Measurements from ENCODE around the gene CCDC9B. TPM values are rescaled to one million over a fixed set of nuclear protein-coding genes. Genes with fewer than 3 reads are reported as not detected.

Gene CCDC9B
- 10 to 100 TPM; 43.9 to 97.2 (median 65.3) TPM for total RNA-seq
- polyA plus RNA-seq, result 10 to 100 TPM in 1 of 3 donors, 1 to 10 TPM in 2; 5.1 to 33.4 (median 7.8) TPM

DNA sequence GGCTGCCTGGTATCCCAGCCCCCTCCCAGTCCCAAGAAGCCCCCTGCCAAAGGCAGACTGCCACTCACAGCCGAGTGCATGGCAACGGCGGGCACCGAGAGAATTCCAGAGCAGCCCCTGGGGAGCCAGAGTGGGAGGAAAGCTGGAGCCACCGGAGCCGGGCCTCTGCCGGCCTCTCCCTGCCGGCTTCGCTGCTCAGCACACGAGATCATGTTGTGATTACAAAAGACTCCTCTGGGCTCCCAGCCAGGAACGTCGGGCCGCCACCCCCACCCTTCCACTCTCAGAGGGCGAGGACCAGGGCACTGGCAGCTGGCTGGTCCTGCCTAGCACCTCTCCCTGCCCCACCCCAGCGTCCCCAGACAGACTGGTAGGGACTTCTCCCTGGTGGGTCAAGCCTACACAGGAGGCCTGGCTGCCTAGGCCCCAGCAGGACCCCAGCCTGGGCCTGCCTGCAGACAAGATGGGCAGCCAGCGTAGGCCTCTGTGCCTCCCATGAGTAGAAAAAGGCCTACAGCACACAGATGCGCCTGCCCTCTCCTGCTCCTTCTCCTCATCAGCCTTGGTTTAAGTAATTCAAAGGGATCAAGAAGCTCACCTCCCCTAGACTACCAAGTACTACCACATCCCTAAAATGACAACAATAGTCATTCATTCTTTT, at the start of gene CCDC9B:
Gene CCDC9B (minus strand): TSS at position 200 of the 661 bp plus-strand sequence. CDS start 120 bp downstream, at position 80.
- Histone ChIP-seq H3K4me3 (peak within 1 kb of the TSS; percentile 59 to 68 (median 65)), H3K27ac (peak within 1 kb of the TSS; percentile 97 to 99 (median 99)), H3K9me3 (no peaks in the 10 kb centered on the region), H3K36me3 (peaks cover 7 to 15% (median 12%) of the 10 kb centered on the region in 4 donors), H3K27me3 (no peaks in the 10 kb centered on the region), H3K4me1 (peaks cover 0 to 92% (median 90%) of the 10 kb centered on the region in 4 donors)
- peak; percentile 98 for DNase-seq
- TF ChIP-seq, protein P1, sequence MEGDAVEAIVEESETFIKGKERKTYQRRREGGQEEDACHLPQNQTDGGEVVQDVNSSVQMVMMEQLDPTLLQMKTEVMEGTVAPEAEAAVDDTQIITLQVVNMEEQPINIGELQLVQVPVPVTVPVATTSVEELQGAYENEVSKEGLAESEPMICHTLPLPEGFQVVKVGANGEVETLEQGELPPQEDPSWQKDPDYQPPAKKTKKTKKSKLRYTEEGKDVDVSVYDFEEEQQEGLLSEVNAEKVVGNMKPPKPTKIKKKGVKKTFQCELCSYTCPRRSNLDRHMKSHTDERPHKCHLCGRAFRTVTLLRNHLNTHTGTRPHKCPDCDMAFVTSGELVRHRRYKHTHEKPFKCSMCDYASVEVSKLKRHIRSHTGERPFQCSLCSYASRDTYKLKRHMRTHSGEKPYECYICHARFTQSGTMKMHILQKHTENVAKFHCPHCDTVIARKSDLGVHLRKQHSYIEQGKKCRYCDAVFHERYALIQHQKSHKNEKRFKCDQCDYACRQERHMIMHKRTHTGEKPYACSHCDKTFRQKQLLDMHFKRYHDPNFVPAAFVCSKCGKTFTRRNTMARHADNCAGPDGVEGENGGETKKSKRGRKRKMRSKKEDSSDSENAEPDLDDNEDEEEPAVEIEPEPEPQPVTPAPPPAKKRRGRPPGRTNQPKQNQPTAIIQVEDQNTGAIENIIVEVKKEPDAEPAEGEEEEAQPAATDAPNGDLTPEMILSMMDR (IDR thresholded peaks at IDR 0.05), result no peak
- peak in 2 of 4 donors; percentile 42 to 43 for TF ChIP-seq EP300 (IDR thresholded peaks at IDR 0.05)
- TF ChIP-seq POLR2A (IDR thresholded peaks at IDR 0.05), result peak; percentile 96
- TF ChIP-seq POLR2AphosphoS5 (IDR thresholded peaks at IDR 0.05), result peak; percentile 94 to 95 (median 94)
- 11 to 36% methylated on average over 17 of the region's 17 CpGs for WGBS, 2 donors
- intact Hi-C loops (cut with DNase I), result no loop called here

DNA sequence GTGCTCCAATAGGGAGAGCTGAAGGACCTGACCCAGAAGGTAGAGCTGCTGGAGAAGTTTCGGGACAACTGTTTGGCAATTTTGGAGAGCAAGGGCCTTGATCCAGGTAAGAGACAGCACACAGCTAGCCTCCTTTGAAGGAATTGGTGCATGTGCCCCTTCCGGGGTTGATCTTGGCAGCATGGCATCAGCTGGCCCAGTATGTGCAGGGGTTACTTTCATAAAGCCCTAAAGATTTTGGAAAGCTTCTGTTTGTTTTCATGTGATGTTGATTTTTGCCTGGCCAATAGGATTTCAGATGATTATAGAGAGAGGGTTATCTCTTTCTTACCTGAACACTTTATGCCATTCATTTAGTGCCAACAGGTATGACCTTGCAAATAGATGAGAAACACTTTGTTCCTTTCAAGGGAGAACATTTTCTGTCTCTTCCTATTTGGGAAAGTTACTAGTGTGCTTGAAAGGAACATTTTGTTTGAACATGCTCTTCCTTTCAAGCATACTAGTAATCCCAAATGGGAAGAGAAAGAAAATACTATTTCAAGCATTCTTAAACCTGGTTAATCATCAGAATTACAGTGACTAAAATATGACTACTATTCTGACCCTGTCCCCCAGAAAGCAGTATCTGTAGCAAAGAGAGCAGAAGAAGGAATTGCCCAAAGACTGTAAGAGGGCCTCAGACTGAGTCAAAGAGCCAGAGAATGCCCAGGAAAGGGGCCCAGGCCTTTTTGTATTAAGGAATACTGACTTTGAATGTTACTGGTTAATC, 49.3 kb upstream of the CCDC9B start:
- no peaks in the 10 kb centered on the region for H3K4me1 ChIP-seq
- H3K4me3 ChIP-seq, result no peak overlapping the region
- H3K27ac ChIP-seq, result no peak overlapping the region
- H3K27me3 ChIP-seq, result no peaks in the 10 kb centered on the region
- TF ChIP-seq EP300 (IDR thresholded peaks at IDR 0.05), result no peak
- TF ChIP-seq, protein P1 (IDR thresholded peaks at IDR 0.05), result no peak
- no peak for TF ChIP-seq POLR2A (IDR thresholded peaks at IDR 0.05)
- TF ChIP-seq POLR2AphosphoS5 (IDR thresholded peaks at IDR 0.05), result no peak
- intact Hi-C loops (cut with DNase I), result no loop called here
- 96 to 97% methylated on average over 2 of the region's 2 CpGs for WGBS, 2 donors
- H3K36me3 ChIP-seq, result peaks cover 6 to 66% (median 19%) of the 10 kb centered on the region in 4 donors
- no peaks in the 10 kb centered on the region for H3K9me3 ChIP-seq
- DNase-seq, result no peak

- intact Hi-C loops (cut with DNase I), result no loop called here
- H3K4me3 ChIP-seq, result no peak overlapping the region
- no peaks in the 10 kb centered on the region for H3K27me3 ChIP-seq
- DNase-seq, result no peak
- TF ChIP-seq POLR2AphosphoS5 (IDR thresholded peaks at IDR 0.05) (no peak), POLR2A (IDR thresholded peaks at IDR 0.05) (no peak), EP300 (IDR thresholded peaks at IDR 0.05) (no peak)
- TF ChIP-seq, protein P1 (IDR thresholded peaks at IDR 0.05), result no peak
- H3K36me3 ChIP-seq, result peaks cover 6 to 65% (median 19%) of the 10 kb centered on the region in 4 donors
- H3K27ac ChIP-seq, result no peak overlapping the region
- no peaks in the 10 kb centered on the region for H3K4me1 ChIP-seq
- H3K9me3 ChIP-seq, result no peaks in the 10 kb centered on the region
- WGBS, 2 donors, result 92 to 95% methylated on average over 13 of the region's 13 CpGs
Measured at GRCh38 chr15:40388941-40389823, 48.4 kb upstream of the CCDC9B start.

GRCh38 chr15:40386480-40386879, 45.7 kb upstream of the CCDC9B start:
- no peak for DNase-seq
- 96% methylated on average over 3 of the region's 3 CpGs for WGBS, 2 donors

More at GRCh38 chr15:40386480-40386879, 45.7 kb upstream of the CCDC9B start:
- intact Hi-C loops (cut with DNase I), result no loop called here
- Histone ChIP-seq H3K4me3 (no peak overlapping the region), H3K9me3 (no peaks in the 10 kb centered on the region), H3K27ac (no peak overlapping the region), H3K27me3 (no peaks in the 10 kb centered on the region), H3K4me1 (peaks cover 0 to 16% (median 9%) of the 10 kb centered on the region in 4 donors), H3K36me3 (peaks cover 4 to 37% (median 9%) of the 10 kb centered on the region in 4 donors)
- TF ChIP-seq POLR2AphosphoS5 (IDR thresholded peaks at IDR 0.05) (no peak), POLR2A (IDR thresholded peaks at IDR 0.05) (no peak), EP300 (IDR thresholded peaks at IDR 0.05) (no peak)
- TF ChIP-seq, protein P1 (IDR thresholded peaks at IDR 0.05), result no peak
